Mucosa of descending colon (tissue), 3 donors: ENCODE data around the gene TMA16. TPM values are rescaled to one million over a fixed set of nuclear protein-coding genes. Genes with fewer than 3 reads are reported as not detected.

Experiments used
- ATAC-seq: fragments of 200-7000 bp; cut with Tn5 transposase; one replicate; pipeline ENCODE4 v1.9.1; 2020; ENCODE audit warnings: mild to moderate bottlenecking, moderate library complexity
- DNase-seq, 3 donors: peaks; one replicate each; pipeline ENCODE4 v3.0.0-alpha.2; 2020
- H3K36me3 ChIP-seq: fragments of 200-600 bp; one replicate; pipeline ENCODE4 v1.8.0; 2021; ENCODE audit warnings: low read depth, mild to moderate bottlenecking
- H3K4me1 ChIP-seq: fragments of 200-600 bp; one replicate; pipeline ENCODE4 v1.8.0; 2021; ENCODE audit warnings: low read depth, mild to moderate bottlenecking
- H3K4me3 ChIP-seq: fragments of 200-600 bp; one replicate; pipeline ENCODE4 v1.8.0; 2021; ENCODE audit warnings: mild to moderate bottlenecking
- H3K9me3 ChIP-seq: fragments of 200-600 bp; one replicate; pipeline ENCODE4 v1.8.0; 2021; ENCODE audit warnings: mild to moderate bottlenecking
- intact Hi-C, 2 donors: fragments of 100-400 bp; cut with DNase I in 1 of 2; cut with micrococcal nuclease in 1 of 2; formaldehyde crosslinking; loops; one replicate each; pipeline versions ENCODE4 v1.11.0 to v1.11.1; 2022; cut with DNase I, micrococcal nuclease
- total RNA-seq, 3 donors: library from RNA; stranded (reverse); fragmentation: NEBNext Ultra II Directional in 2 of 3; extraction: Animal tissue kit (Norgen Biotek cat#: 25700) in 2 of 3; gene quantifications; one replicate each; pipeline versions ENCODE4 v1.2.1 to v1.2.4, GENCODE V29; 2021 to 2023
- TF ChIP-seq, protein P1 (sequence below): fragments of 200-600 bp; IDR thresholded peaks from one replicate; pipeline ENCODE4 v1.8.0; 2022; ENCODE audit warnings: antibody characterized with exemption, mild to moderate bottlenecking
- donor health status: DM: no; HTN: no; CAD: no; lungs with moderate emphysema.
- donor health status: DM: no; HTN: no; CAD: no.
- donor health status: DM: no; HTN: yes; CAD: no.

The TMA16 gene
- total RNA-seq, 3 donors from 2014 or later, result 19.0 to 21.6 (median 19.1) TPM

DNA sequence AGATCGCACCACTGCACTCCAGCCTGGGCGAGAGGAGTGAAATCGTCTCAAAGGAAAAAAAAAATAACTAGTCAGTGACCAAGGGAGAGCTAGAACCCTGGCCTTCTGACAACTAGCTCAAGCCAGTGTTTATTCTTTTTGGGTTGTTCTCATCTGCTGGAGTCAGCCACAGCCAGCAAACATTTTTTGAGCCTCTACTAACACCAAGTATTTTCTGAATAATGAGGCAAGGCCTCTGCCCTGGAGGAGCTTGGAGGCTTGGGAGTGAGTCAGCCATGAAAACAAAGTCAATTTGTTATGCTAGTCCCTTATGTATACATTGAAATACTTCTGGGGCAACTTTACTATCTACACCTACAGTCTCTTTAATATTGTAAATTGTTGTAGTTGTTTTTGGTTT lies 46.5 kb downstream of the TMA16 start:
- H3K9me3 ChIP-seq, result no peaks in the 10 kb centered on the region
- intact Hi-C loops, result loop anchor here in 1 of 2 donors (10.0 kb wide), 1 partner anchor 56 kb away; no protein-coding TSS in a partner anchor
- peak; percentile 33 for ATAC-seq
- H3K36me3 ChIP-seq, result no peaks in the 10 kb centered on the region
- TF ChIP-seq, protein P1, sequence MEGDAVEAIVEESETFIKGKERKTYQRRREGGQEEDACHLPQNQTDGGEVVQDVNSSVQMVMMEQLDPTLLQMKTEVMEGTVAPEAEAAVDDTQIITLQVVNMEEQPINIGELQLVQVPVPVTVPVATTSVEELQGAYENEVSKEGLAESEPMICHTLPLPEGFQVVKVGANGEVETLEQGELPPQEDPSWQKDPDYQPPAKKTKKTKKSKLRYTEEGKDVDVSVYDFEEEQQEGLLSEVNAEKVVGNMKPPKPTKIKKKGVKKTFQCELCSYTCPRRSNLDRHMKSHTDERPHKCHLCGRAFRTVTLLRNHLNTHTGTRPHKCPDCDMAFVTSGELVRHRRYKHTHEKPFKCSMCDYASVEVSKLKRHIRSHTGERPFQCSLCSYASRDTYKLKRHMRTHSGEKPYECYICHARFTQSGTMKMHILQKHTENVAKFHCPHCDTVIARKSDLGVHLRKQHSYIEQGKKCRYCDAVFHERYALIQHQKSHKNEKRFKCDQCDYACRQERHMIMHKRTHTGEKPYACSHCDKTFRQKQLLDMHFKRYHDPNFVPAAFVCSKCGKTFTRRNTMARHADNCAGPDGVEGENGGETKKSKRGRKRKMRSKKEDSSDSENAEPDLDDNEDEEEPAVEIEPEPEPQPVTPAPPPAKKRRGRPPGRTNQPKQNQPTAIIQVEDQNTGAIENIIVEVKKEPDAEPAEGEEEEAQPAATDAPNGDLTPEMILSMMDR, result no peak
- H3K4me1 ChIP-seq, result no peaks in the 10 kb centered on the region
- no peak overlapping the region for H3K4me3 ChIP-seq
- no peak for DNase-seq

DNA sequence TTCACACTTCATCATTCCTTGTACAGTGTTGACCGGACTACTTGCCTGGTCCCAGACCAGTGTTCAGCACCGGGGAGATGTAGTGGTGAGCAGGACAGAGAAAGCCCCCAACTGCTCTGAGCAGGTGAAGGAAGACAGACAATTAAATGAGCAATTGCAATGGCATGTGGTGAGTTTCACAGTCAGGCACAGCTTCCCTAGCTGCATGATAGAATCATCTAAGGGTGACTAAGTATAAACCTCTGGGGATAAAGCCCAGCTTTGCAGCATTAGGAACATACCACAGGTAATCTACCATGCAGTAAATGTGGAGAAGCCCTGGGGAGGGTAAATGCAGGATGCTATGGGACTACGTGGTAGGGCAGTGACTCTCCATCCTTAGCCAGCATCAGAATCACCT lies 47.8 kb downstream of the TMA16 start:
- TF ChIP-seq, protein P1, result no peak
- H3K36me3 ChIP-seq, result no peaks in the 10 kb centered on the region
- DNase-seq, result no peak
- H3K4me3 ChIP-seq, result no peak overlapping the region
- H3K9me3 ChIP-seq, result no peaks in the 10 kb centered on the region
- no peaks in the 10 kb centered on the region for H3K4me1 ChIP-seq
- ATAC-seq, result no peak
- intact Hi-C loops, result loop anchor here in 1 of 2 donors (10.0 kb wide), 1 partner anchor 57 kb away; no protein-coding TSS in a partner anchor

DNA sequence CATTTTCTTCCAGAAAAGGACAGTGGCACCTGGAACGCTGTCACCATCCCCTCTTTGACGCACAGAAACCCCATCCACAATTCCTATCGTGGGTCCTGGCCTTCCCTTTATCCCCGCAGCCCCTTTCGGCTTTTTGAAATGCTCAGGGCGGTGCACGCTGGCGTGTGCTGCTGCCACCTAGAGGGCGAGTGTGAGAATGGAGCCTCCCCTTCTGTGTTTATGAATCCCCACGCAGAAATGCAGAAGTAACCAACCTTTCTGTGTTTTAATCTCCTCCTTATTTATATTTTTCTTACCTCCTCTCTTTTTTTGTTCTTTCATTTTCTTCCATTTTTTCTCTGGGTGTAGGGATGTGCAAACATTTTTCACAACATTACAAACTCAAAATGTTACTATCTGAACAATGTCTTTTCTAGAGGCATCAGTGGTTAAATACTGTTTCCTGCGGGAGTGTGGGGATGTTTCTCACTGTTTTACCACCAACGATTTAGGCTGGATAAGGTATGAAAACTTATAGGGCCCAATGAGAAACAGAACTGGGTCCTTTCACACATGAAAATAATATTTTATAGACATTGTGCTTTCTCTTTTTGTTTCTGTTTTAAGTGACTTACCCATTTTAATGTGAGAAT lies 50.0 kb downstream of the TMA16 start:
- intact Hi-C loops, result loop anchor here (5.0 to 10.0 kb wide), 2 partner anchors 57 to 60 kb away; no protein-coding TSS in a partner anchor
- no peaks in the 10 kb centered on the region for H3K4me1 ChIP-seq
- TF ChIP-seq, protein P1, result peak; percentile 75
- H3K4me3 ChIP-seq, result no peak overlapping the region
- ATAC-seq (peak; percentile 87), DNase-seq (peak; percentile 55 to 72 (median 68))
- H3K36me3 ChIP-seq, result no peaks in the 10 kb centered on the region
- no peaks in the 10 kb centered on the region for H3K9me3 ChIP-seq

DNA sequence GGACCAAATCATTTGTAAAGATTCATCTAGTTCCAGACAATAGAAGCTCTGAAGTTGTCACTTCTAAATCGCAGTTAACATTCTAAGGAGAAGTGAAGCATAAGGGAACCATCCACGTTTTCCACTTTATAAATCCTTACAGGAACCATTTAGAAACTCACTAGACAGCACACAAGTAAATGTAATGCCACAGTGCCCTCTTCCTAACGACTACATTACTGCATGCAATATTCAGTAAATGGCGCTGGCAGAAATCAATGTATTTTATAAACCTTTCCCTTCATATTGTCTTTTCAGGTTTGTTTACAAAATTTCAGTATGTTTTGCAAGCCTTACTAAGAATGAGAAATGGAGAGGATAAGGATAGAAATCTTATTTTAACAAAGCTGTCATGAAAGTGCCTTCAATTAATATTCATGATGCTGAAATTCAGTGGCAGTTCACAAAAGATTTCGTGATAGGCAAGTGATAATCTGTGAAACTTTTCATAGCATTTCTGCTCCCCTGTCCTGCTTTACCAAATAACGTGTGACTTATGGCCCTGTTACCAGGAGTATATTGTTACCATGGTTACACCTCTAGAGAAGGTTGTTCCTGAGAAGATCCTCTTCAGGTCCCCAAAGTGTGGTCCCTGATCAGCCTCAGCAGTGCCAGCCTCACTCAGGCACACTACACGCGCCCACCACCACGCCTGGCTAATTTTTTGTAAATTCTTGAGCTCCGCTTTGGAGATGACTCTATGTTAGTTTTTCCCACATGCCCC lies 54.2 kb downstream of the TMA16 start:
- ATAC-seq, result peak; percentile 71
- DNase-seq, result peak in 1 of 3 donors; percentile 51
- intact Hi-C loops, result loop anchor here (5.0 to 10.0 kb wide), 2 partner anchors 61 to 64 kb away; no protein-coding TSS in a partner anchor

DNA sequence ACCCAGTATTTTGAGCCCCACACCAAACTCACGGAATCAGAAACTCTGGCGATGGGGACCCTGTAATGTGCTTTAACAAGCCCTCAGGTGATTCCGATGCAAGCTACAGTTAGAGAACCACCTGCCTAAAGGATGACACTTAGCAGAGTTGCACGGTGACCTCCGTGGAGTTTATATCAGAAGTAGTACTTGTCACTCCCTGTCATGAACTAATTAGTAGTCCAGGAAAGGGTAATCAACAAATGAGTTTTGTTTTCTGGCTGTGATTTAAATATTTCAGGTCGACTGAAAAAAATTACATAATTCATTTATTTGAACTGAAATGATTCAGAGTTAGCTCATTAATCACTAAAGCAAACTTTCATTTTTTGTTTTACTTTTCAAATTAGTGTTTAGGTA lies 56.4 kb downstream of the TMA16 start:
- no peak overlapping the region for H3K4me3 ChIP-seq
- no peaks in the 10 kb centered on the region for H3K9me3 ChIP-seq
- no peak for ATAC-seq
- TF ChIP-seq, protein P1, result no peak
- no peak for DNase-seq
- no peaks in the 10 kb centered on the region for H3K36me3 ChIP-seq
- H3K4me1 ChIP-seq, result peaks cover 3% of the 10 kb centered on the region
- intact Hi-C loops, result loop anchor here in 1 of 2 donors (10.0 kb wide), 1 partner anchor 1184 kb away; no protein-coding TSS in a partner anchor

More for the DNA sequence above, 54.2 kb downstream of the TMA16 start:
- Histone ChIP-seq H3K4me1 (peaks cover 3% of the 10 kb centered on the region), H3K9me3 (no peaks in the 10 kb centered on the region), H3K36me3 (no peaks in the 10 kb centered on the region), H3K4me3 (no peak overlapping the region)
- TF ChIP-seq, protein P1, result peak; percentile 29
